Stimulated activated CD8-positive, alpha-beta memory T cell treated with anti-CD3 and anti-CD28 coated beads, Interleukin-2, amount 100 ng/mL, for 1 hour (primary cell): ENCODE data around the gene SAMD4A.
A peak's percentile ranks its signal among the peaks of the same experiment; 100 is the strongest.

ENCODE experiments used
- DNase-seq, 2 donors: peaks; one replicate each; pipeline ENCODE4 v3.0.0-alpha.2; 2020; ENCODE audit warnings: low read depth in 2 of 2

Gene SAMD4A

GRCh38 chr14:54564868-54565784 is 1.8 kb upstream of the SAMD4A start:
- DNase-seq: peak in 1 of 2 donors; percentile 3

GRCh38 chr14:54565785-54566409 is 1.0 kb upstream of the SAMD4A start:
- DNase-seq: peak; percentile 47 to 71

GRCh38 chr14:54567224-54567638 is 303 bp downstream of the SAMD4A start:
- no peak for DNase-seq

GRCh38 chr14:54567639-54568561 is 972 bp downstream of the SAMD4A start:
- DNase-seq: no peak

GRCh38 chr14:54568821-54569595 is 2.1 kb downstream of the SAMD4A start:
- no peak for DNase-seq

DNA sequence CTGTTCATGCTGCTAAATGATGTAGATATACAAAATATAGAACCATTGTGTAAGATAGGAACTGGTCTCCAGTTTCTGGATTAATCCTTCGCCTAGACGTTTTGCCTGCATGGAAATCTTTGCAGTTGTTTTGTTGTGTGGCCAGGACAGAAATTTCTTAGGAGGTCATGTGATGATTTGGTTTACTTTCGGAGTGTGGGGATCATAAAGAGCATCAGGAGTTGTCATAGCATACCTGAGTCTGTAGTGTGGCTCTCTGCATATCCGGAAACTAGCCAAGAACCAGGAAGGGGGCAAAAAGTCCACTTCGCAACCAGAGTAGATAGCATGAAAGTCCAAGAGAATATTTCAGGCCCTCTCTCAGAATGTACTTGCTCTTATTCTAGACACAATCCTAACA is 3.1 kb downstream of the SAMD4A start:
- no peak for DNase-seq

- DNase-seq: no peak
Observed at GRCh38 chr14:54570631-54571415, 3.9 kb downstream of the SAMD4A start.

DNA sequence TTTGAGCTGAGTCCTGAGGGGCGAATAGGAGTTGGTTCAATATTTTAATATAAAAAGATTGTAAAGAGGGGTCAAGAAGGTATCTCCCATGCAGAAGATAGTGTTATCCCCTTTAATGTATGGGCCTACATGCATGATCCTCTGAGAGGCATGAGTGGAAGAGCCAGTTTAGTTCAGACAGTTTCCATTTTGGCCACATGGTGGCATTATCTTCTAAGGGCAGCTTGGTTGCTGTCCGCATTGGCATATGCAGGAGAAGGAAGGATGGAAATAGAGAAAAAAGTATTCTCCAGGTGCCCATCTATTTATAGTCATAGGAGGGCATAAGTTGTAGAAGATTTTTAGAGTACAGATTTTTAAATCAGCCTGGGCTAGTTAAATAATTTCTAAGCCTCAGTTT is 5.4 kb downstream of the SAMD4A start:
- DNase-seq: no peak

GRCh38 chr14:54574528-54574927 is 7.6 kb downstream of the SAMD4A start:
- DNase-seq: no peak

DNA sequence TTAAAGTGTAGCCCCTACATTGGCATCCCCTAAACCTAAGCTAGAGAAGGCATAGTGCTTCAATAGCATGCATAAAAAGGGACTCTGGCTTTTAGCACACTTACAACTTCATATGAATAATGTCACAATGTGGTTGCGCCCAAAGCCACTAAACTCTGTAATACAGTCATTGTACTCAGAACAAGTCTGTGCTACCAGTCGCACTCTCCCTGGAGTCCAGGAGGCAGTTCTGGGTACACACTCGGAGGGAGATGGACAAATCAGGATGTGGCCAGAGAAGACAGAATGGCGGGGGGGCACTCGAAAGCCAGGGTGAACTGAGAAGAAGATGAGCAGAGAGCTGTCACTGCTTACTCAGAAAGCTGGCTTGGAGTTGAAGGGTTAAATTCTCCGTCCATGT is 10.6 kb downstream of the SAMD4A start:
- no peak for DNase-seq

DNA sequence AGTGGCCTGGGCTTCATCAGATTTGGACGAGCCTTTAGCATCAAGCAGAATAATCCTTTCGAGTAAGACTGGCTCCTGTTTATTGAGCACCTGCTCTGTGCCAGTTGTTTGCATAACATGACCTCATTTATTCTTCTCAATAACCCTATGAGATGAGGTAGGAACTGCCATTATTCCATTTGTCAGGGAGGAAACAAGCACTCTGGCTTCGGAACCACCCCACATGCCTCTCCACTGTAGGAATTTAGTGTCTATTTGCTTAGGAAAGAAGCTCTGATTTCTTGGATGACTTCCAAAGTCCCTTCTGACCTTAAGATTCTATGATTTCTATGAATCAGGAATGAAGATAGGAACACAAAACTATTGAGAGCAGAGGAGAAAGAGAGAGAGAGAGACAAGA is 11.0 kb downstream of the SAMD4A start:
- DNase-seq: no peak

DNA sequence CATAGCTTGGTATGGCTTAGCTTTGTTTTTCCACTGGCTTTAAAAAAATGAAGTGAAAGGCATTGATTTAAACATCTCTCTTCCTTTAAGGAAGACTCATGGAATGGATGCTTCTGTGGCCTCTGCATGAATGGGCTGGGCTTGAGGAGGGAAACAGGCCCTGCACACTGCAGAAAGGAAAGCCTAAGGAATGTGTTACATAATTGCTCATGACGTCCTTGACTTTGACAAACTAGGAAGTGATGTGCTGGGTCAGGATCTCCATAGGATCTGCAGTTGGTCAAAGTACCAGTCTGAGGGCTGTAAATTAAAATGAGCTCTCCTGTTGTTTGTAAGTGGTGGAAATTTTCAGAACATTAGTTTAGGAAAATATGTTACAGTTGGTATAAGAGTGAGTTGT is 12.7 kb downstream of the SAMD4A start:
- DNase-seq: no peak

GRCh38 chr14:54580933-54581332 is 14.0 kb downstream of the SAMD4A start:
- no peak for DNase-seq

GRCh38 chr14:54582334-54582733 is 15.4 kb downstream of the SAMD4A start:
- no peak for DNase-seq

DNA sequence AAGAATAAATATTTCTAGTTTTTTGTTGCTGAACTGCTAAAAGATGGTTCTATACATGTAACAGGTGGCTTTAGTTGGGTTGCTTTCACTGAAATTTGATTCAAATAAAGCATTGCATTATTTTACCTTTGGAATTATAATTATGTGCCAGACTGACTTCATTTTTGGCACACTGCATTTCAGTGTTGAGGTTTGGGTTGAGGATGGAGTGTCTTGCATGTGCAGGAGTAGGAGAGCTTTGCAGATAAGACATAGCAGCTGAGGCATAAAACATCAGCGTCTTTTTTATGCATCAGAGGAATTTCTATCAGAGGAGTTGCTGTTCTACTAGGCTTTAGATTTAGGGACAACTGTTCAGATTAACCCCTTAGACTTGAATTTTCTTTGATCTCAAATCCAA is 17.2 kb downstream of the SAMD4A start:
- DNase-seq: no peak

DNA sequence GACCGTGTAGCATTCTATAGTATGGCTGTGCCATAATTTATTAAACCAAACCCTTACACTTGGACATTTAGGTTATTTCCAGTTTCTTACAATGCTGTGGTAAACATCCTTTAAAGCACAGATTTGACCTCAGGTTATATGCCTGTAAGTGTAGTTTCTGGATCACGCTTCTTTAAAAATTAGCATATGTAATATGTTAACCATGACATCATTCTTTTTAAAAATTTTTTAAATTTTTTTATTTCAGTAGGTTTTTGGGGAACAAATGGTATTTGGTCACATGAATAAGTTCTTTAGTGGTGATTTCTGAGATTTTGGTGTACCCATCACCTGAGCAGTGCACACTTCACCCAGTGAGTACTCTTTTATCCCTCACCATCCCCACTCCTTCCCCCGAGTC is 18.3 kb downstream of the SAMD4A start:
- no peak for DNase-seq

GRCh38 chr14:54589076-54589475 is 22.1 kb downstream of the SAMD4A start:
- DNase-seq: no peak

- DNase-seq: no peak
Observed at GRCh38 chr14:54589843-54590242, 22.9 kb downstream of the SAMD4A start.

GRCh38 chr14:54590481-54590880 is 23.6 kb downstream of the SAMD4A start:
- no peak for DNase-seq

DNA sequence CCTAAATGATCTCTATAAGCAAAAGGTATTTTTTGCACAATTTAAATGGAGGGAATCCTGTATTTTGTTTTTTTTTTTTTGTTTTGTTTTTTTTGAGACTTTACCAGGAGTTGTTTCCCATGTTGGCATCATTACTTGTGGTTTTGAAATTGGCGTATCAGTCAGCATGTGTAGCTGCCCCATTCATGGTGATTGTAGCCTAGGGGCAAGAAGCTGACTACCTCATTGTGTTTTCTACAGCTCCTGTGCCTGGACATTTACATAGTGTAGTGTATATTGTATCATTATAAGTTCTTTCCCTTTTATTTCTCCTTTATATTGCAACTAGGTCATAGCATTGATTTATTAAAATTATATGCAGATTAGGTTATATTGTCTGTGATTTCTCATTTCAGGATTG is 24.5 kb downstream of the SAMD4A start:
- no peak for DNase-seq

GRCh38 chr14:54591866-54592265 is 24.9 kb downstream of the SAMD4A start:
- DNase-seq: no peak
